Thyroid gland (tissue), 4 donors: ENCODE data around the gene CDC42EP4. TPM values are rescaled to one million over a fixed set of nuclear protein-coding genes. Genes with fewer than 3 reads are reported as not detected.

Experiments used
- DNase-seq, 2 donors: peaks; one replicate each; pipeline ENCODE4 v3.0.0-alpha.2; 2019
- H3K27ac ChIP-seq, 3 donors: fragments of 200-600 bp; sonication (generic); 1 replicate in 2 of 3; 2 replicates in 1 of 3; pipeline ENCODE4 v1.5.1; 2016 to 2019; ENCODE audit warnings: mild to moderate bottlenecking in 1 of 3, moderate library complexity in 1 of 3
- H3K27me3 ChIP-seq: fragments of 200-600 bp; sonication (generic); one replicate; pipeline ENCODE4 v1.5.1; 2019
- H3K36me3 ChIP-seq, 2 donors: fragments of 200-600 bp; sonication (generic); one replicate each; pipeline ENCODE4 v1.5.1; 2016 to 2019
- H3K4me1 ChIP-seq, 2 donors: fragments of 200-600 bp; sonication (generic); one replicate each; pipeline ENCODE4 v1.5.1; 2017 to 2019
- H3K4me3 ChIP-seq, 3 donors: fragments of 200-600 bp; sonication (generic); replicated peaks in 1 of 3; 1 replicate in 2 of 3; 2 replicates in 1 of 3; pipeline ENCODE4 v1.5.1; 2016; ENCODE audit warnings: mild to moderate bottlenecking in 1 of 3
- H3K9me3 ChIP-seq: fragments of 200-600 bp; sonication (generic); one replicate; pipeline ENCODE4 v1.5.1; 2017
- POLR2A ChIP-seq, 2 donors: fragments of 450-650 bp; IDR thresholded peaks; one replicate each; pipeline ENCODE4 v1.6.1; 2017; ENCODE audit warnings: antibody characterized with exemption in 2 of 2, mild to moderate bottlenecking in 2 of 2, moderate library complexity in 1 of 2
- WGBS, 2 donors: methylation state at CpG; one replicate each; pipeline ENCODE4 v1.1.5; 2017; 5-methylcytosine and 5-hydroxymethylcytosine counted together
- intact Hi-C: fragments of 100-400 bp; cut with DNase I; formaldehyde crosslinking; loops from one replicate; pipeline ENCODE4 v1.15.1; 2023
- total RNA-seq, 4 donors: library from RNA; depleted of rRNA; stranded (reverse); fragments of >200 nt; gene quantifications; one replicate each; pipeline ENCODE4 v1.2.3, GENCODE V29; 2016
- TF ChIP-seq, protein P1 (sequence below), 6 experiments: fragments of 200-600 bp in 3 of 6; fragments of 450-650 bp in 3 of 6; sonication (generic) in 3 of 6; IDR thresholded peaks; one replicate each; pipeline ENCODE4 v1.5.1; 2016 to 2019; ENCODE audit warnings: antibody characterized with exemption in 6 of 6, mild to moderate bottlenecking in 2 of 6, inconsistent platforms in 1 of 6, moderate library complexity in 1 of 6

The CDC42EP4 gene
- total RNA-seq, 4 donors from 2014 or later, result 68.7 to 172 (median 97.3) TPM

DNA sequence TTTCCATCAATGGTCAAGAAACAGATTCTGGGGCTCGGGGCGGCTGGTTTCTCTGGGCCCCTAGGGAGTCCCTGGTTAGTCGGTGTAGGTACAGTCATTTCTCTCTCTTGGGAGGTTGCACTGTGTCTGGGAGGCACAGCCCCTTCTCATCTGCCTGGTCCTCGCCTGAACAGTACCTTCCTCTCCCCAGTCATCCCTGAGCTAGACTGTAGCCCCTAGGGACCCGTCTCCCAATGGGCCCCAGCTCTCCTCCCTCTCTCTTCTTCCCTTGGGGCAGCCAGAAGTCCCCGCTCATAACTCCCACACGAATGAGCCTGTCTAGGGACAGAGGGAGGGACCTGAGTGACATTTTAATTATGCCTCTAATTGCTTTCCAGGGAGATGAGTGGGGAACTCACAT is 29.9 kb downstream of the CDC42EP4 start:
- Histone ChIP-seq H3K9me3 (no peaks in the 10 kb centered on the region), H3K4me1 (peaks cover 26 to 58% of the 10 kb centered on the region in 2 donors), H3K36me3 (peaks cover 21 to 23% of the 10 kb centered on the region in 2 donors), H3K4me3 (no peak overlapping the region), H3K27me3 (no peaks in the 10 kb centered on the region), H3K27ac (no peak overlapping the region)
- intact Hi-C loops, result no loop called here
- no peak for DNase-seq
- TF ChIP-seq POLR2A (IDR thresholded peaks at IDR 0.05), result no peak
- TF ChIP-seq, protein P1, sequence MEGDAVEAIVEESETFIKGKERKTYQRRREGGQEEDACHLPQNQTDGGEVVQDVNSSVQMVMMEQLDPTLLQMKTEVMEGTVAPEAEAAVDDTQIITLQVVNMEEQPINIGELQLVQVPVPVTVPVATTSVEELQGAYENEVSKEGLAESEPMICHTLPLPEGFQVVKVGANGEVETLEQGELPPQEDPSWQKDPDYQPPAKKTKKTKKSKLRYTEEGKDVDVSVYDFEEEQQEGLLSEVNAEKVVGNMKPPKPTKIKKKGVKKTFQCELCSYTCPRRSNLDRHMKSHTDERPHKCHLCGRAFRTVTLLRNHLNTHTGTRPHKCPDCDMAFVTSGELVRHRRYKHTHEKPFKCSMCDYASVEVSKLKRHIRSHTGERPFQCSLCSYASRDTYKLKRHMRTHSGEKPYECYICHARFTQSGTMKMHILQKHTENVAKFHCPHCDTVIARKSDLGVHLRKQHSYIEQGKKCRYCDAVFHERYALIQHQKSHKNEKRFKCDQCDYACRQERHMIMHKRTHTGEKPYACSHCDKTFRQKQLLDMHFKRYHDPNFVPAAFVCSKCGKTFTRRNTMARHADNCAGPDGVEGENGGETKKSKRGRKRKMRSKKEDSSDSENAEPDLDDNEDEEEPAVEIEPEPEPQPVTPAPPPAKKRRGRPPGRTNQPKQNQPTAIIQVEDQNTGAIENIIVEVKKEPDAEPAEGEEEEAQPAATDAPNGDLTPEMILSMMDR (IDR thresholded peaks at IDR 0.05), result no peak
- 82 to 86% methylated on average over 5 to 7 of the region's 7 CpGs for WGBS, 2 donors

DNA sequence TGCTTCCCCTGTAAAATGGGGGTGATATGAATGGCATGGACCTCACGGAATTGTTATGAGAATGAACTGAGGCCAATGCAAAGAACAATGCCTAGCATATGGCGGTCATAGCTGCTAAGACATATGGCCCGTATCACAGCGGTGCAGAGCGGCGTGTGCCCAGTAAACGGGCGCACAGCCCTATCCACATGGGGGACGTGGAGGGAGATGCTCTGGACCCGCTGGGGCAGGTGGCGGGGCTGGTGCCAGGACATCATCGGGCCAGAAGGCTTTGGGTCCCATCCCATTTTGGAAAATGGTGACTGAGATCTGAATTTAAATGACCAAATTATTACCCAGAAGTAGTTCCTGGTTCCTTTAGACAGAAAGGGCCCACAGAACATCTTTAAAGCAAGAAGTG is 31.6 kb downstream of the CDC42EP4 start:
- Histone ChIP-seq H3K9me3 (no peaks in the 10 kb centered on the region), H3K27me3 (no peaks in the 10 kb centered on the region), H3K4me1 (peaks cover 24 to 41% of the 10 kb centered on the region in 2 donors), H3K36me3 (peaks cover 9 to 11% of the 10 kb centered on the region in 2 donors), H3K4me3 (no peak overlapping the region), H3K27ac (peak overlapping the region in 2 of 3 donors; percentile 85 to 93)
- WGBS, 2 donors, result 94 to 97% methylated on average over 12 of the region's 12 CpGs
- intact Hi-C loops, result no loop called here
- no peak for TF ChIP-seq POLR2A (IDR thresholded peaks at IDR 0.05)
- TF ChIP-seq, protein P1 (IDR thresholded peaks at IDR 0.05), result no peak
- DNase-seq, result no peak

DNA sequence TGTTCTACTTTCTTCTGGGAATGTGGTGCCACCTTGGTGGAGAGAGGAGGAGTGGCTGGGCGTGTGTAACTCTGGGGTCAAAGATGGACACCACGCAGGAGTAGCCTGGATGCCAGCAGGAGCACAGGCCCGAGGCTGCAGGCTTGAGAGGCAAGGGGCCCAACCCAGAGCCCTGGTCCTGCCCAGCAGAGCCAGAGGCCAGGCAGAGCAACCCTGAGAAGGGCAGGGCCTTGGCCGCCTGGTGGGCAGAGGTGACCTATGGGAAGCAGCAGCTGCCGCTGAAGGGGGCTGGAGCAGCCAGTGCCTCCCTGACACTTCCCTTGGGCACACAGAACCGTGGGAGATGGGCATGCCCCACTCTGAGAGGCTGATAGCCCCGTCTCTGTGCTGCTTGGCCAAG is 32.1 kb downstream of the CDC42EP4 start:
- whole genome bisulfite sequencing, 2 donors, result 84 to 96% methylated on average over 3 to 5 of the region's 7 CpGs
- Histone ChIP-seq H3K9me3 (no peaks in the 10 kb centered on the region), H3K4me3 (no peak overlapping the region), H3K36me3 (peaks cover 5 to 6% of the 10 kb centered on the region in 2 donors), H3K27me3 (no peaks in the 10 kb centered on the region), H3K4me1 (peaks cover 24 to 37% of the 10 kb centered on the region in 2 donors), H3K27ac (peak overlapping the region; percentile 85 to 93 (median 90))
- intact Hi-C loops, result no loop called here
- no peak for DNase-seq
- TF ChIP-seq, protein P1 (IDR thresholded peaks at IDR 0.05), result no peak
- no peak for TF ChIP-seq POLR2A (IDR thresholded peaks at IDR 0.05)

DNA sequence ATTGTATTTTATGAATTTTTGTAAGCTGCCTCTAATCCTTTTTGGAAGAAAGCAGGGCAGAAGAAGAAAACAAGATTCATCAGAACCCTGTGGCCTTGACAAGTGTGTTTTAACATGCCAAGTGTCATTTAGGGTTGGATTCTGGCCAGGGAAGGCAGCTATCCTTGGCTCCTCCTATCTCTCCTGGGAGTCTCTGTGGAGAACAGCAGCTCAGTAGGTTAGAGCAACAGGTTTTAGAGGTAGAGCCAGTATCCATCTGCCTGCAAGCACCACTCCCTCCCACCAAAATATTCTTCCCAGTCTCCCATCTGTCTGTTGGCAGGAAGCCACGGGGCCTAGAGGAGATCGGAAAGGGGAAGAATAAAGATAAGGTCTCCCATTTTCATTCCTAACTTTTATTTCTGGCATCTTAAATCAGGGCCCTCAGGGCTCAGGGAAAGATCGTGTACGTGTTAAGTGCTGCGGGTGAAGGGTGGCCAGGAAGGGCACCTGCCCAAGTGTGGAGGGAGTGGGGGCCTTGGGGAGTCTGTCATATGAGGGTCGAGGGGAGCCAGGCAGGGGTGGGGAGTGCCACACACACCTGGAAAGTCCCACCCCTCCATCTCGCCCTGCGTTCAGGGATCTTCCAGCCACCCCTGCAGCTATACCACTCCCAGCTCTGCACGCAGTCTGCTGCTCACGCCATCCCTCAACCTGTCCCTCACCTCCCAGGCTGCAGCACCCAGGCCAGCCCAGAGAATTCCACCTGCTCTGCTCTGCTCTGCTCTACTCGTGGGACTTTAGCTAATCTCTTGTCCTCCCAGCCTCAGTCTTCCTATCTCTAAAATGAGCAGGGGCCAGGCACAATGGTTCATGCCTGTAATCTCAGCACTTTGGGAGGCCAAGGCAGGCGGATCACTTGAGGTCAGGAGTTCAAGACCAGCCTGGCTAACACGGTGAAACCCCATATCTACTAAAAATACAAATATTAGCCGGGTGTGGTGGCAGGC is 33.0 kb downstream of the CDC42EP4 start:
- WGBS, 2 donors, result 41 to 47% methylated on average over 14 of the region's 14 CpGs
- no peaks in the 10 kb centered on the region for H3K9me3 ChIP-seq
- intact Hi-C loops, result no loop called here
- peak in 1 of 2 donors; percentile 59 for TF ChIP-seq POLR2A (IDR thresholded peaks at IDR 0.05)
- TF ChIP-seq, protein P1 (IDR thresholded peaks at IDR 0.05), result no peak
- peak overlapping the region; percentile 85 to 93 (median 90) for H3K27ac ChIP-seq
- H3K36me3 ChIP-seq, result no peaks in the 10 kb centered on the region
- H3K27me3 ChIP-seq, result no peaks in the 10 kb centered on the region
- DNase-seq, result peak; percentile 70 to 76
- H3K4me3 ChIP-seq, result no peak overlapping the region
- H3K4me1 ChIP-seq, result peaks cover 24 to 33% of the 10 kb centered on the region in 2 donors

DNA sequence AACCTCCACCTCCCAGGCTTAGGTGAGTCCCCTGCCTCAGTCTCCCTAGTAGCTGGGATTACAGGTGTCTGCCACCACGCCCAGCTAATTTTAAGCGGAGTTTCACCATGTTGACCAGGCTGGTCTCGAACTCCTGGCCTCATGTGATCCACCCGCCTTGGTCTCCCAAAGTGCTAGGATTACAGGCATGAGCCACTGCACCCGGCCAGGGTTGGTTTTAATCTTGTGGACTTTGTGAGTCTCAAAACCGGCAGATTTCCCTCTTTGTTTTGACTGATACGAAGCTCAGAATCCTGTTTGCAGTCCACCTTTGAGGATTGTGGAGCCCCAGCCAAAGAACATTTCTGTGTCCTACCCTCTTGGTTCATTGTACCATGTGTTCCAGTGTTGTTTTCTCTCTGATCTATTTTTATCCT is 33.7 kb downstream of the CDC42EP4 start:
- H3K27ac ChIP-seq, result peak overlapping the region; percentile 85 to 93 (median 90)
- TF ChIP-seq, protein P1 (IDR thresholded peaks at IDR 0.05), result no peak
- TF ChIP-seq POLR2A (IDR thresholded peaks at IDR 0.05), result no peak
- peak; percentile 67 to 72 for DNase-seq
- intact Hi-C loops, result no loop called here
- peaks cover 24 to 28% of the 10 kb centered on the region in 2 donors for H3K4me1 ChIP-seq
- H3K27me3 ChIP-seq, result no peaks in the 10 kb centered on the region
- WGBS, 2 donors, result 36 to 45% methylated on average over 6 to 7 of the region's 7 CpGs
- no peaks in the 10 kb centered on the region for H3K36me3 ChIP-seq
- no peaks in the 10 kb centered on the region for H3K9me3 ChIP-seq
- H3K4me3 ChIP-seq, result no peak overlapping the region
